Kidney (tissue), 14 donors: ENCODE data around the gene MGME1. TPM values are rescaled to one million over a fixed set of nuclear protein-coding genes. Genes with fewer than 3 reads are reported as not detected.

Experiments
- DNase-seq, 5 donors: peaks; one replicate each; pipeline ENCODE4 v3.0.0-alpha.2; 2013 to 2020
- FAIRE-seq: peaks from 2 replicates; lab custom pipeline; 2012; peaks lifted over from hg19 to GRCh38; lab: Jason Lieb, UNC
- H3K27ac ChIP-seq, 2 donors: one replicate each; pipeline ENCODE4 v1.7.0; 2013; ENCODE audit warnings: low read depth in 2 of 2, low read length in 2 of 2, inconsistent platforms in 1 of 2
- H3K27me3 ChIP-seq: one replicate; pipeline ENCODE4 v1.7.1; 2013; ENCODE audit warnings: low read length, inconsistent platforms; ENCODE audit not compliant: control insufficient read depth, insufficient read depth
- H3K36me3 ChIP-seq, 3 donors: one replicate each; pipeline versions ENCODE4 v1.7.0 to v1.7.1; 2013; ENCODE audit warnings: low read length in 3 of 3, control low read depth in 1 of 3, inconsistent platforms in 1 of 3; ENCODE audit not compliant: insufficient read depth in 3 of 3, control insufficient read depth in 2 of 3
- H3K4me1 ChIP-seq, 3 donors: one replicate each; pipeline versions ENCODE4 v1.7.0 to v1.7.1; 2013; ENCODE audit warnings: low read length in 3 of 3, inconsistent platforms in 1 of 3, low read depth in 1 of 3; ENCODE audit not compliant: control insufficient read depth in 2 of 3, insufficient read depth in 2 of 3
- H3K4me3 ChIP-seq, 3 donors: one replicate each; pipeline versions ENCODE4 v1.7.0 to v1.8.1; 2013; ENCODE audit warnings: low read length in 3 of 3, control low read depth in 1 of 3, inconsistent platforms in 1 of 3
- H3K9ac ChIP-seq, 3 donors: one replicate each; pipeline versions ENCODE4 v1.7.0 to v1.7.1; 2013; ENCODE audit warnings: low read length in 3 of 3, control low read depth in 1 of 3, inconsistent platforms in 1 of 3
- H3K9me3 ChIP-seq, 3 donors: one replicate each; pipeline versions ENCODE4 v1.7.0 to v1.7.1; 2013; ENCODE audit warnings: low read length in 3 of 3, control low read depth in 1 of 3, inconsistent platforms in 1 of 3; ENCODE audit not compliant: control insufficient read depth in 2 of 3, insufficient read depth in 1 of 3
- intact Hi-C: fragments of 100-400 bp; cut with DNase I; formaldehyde crosslinking; loops from one replicate; pipeline ENCODE4 v1.11.1; 2022
- polyA plus RNA-seq: library from polyadenylated mRNA; stranded (reverse); fragments of 350-450 nt; fragmentation: Illumina TruSeq; extraction: RNeasy Lipid Tissue Mini Kit (QIAGEN cat#74804); gene quantifications from one replicate; pipeline ENCODE4 v1.2.3, GENCODE V29; 2014; ENCODE audit warnings: low read depth, low replicate concordance; ENCODE audit not compliant: insufficient read depth
- total RNA-seq: library from RNA; stranded (reverse); fragmentation: NEBNext Ultra II Directional; extraction: Animal tissue kit (Norgen Biotek cat#: 25700); gene quantifications from one replicate; pipeline ENCODE4 v1.2.1, GENCODE V29; 2021
- TF ChIP-seq, protein P1 (sequence below): IDR thresholded peaks from 3 replicates; pipeline ENCODE4 v1.5.1; 2012; ENCODE audit warnings: mild to moderate bottlenecking, moderate library complexity, borderline replicate concordance; ENCODE audit not compliant: insufficient read depth; ENCODE audit errors: extremely low read depth
- donor health status: control.
- donor health status: control.
- donor health status: control.
- donor health status: control.
- donor health status: control.
- donor health status: DM: yes; HTN: yes; CAD: no.
- donor health status: Normal renal cell carcinoma (clear cell type).

The MGME1 gene
- total and polyA plus RNA-seq, 2 donors from 2014 or later, result 15.5 to 16.7 TPM

DNA sequence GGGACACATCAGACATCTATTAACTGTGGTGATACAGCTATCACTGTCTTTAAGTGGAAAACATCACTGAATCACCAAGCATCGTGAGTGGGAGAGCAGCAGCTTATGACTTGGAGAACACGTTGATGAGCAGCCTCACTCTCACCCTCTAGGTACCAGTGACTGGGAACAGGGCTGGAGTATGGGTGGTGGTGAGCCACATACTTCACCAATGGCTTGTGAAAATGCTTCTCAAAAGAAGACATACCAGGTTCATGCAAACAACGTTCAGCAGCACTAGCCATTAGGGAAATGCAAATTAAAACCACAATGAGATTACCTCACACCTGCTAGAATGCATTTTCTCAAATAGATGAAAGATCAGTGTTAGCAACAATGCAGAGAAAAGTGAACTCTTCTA lies 25.5 kb upstream of the MGME1 start:
- no peak overlapping the region for H3K9ac ChIP-seq
- peaks cover 22 to 67% (median 43%) of the 10 kb centered on the region in 3 donors for H3K36me3 ChIP-seq
- TF ChIP-seq, protein P1, sequence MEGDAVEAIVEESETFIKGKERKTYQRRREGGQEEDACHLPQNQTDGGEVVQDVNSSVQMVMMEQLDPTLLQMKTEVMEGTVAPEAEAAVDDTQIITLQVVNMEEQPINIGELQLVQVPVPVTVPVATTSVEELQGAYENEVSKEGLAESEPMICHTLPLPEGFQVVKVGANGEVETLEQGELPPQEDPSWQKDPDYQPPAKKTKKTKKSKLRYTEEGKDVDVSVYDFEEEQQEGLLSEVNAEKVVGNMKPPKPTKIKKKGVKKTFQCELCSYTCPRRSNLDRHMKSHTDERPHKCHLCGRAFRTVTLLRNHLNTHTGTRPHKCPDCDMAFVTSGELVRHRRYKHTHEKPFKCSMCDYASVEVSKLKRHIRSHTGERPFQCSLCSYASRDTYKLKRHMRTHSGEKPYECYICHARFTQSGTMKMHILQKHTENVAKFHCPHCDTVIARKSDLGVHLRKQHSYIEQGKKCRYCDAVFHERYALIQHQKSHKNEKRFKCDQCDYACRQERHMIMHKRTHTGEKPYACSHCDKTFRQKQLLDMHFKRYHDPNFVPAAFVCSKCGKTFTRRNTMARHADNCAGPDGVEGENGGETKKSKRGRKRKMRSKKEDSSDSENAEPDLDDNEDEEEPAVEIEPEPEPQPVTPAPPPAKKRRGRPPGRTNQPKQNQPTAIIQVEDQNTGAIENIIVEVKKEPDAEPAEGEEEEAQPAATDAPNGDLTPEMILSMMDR, result no peak
- intact Hi-C loops, result no loop called here
- no peaks in the 10 kb centered on the region for H3K9me3 ChIP-seq
- FAIRE-seq (no peak), DNase-seq (no peak)
- H3K27me3 ChIP-seq, result no peaks in the 10 kb centered on the region
- H3K27ac ChIP-seq, result no peak overlapping the region
- no peak overlapping the region for H3K4me3 ChIP-seq
- H3K4me1 ChIP-seq, result peaks cover 2 to 7% (median 2%) of the 10 kb centered on the region in 3 donors

DNA sequence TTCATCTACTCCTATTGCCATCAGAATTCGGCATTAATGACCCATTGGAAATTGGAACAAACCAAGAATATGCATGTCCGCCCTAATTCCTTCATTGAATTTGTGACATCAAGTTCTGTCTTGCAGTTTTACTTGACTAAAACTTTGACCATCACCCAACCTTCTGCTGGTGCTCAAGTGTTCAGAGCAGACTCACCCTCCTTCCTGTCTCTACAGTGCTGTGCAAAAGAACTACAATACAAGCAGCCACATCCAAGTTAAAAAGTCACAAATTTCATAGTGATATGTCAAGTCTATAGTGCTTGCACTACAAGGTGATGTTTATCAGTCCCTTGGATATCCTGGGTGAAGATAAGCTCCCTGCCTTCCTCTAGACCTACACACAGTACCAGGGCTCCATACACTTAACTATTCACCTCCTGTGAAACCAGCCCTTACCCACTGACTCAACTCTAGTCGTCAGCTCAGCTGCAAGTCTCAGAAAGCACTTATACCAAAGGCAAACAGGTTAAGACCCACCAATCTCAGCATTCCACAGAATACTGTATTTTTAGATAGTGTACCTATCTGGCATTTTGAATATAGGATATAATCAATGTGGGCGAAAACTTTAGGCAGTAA lies 23.9 kb upstream of the MGME1 start:
- intact Hi-C loops, result no loop called here
- no peaks in the 10 kb centered on the region for H3K4me1 ChIP-seq
- H3K36me3 ChIP-seq, result peaks cover 28 to 83% (median 54%) of the 10 kb centered on the region in 3 donors
- H3K27me3 ChIP-seq, result no peaks in the 10 kb centered on the region
- no peaks in the 10 kb centered on the region for H3K9me3 ChIP-seq
- FAIRE-seq (no peak), DNase-seq (no peak)
- no peak overlapping the region for H3K9ac ChIP-seq
- TF ChIP-seq, protein P1, result no peak
- H3K4me3 ChIP-seq, result no peak overlapping the region
- no peak overlapping the region for H3K27ac ChIP-seq

DNA sequence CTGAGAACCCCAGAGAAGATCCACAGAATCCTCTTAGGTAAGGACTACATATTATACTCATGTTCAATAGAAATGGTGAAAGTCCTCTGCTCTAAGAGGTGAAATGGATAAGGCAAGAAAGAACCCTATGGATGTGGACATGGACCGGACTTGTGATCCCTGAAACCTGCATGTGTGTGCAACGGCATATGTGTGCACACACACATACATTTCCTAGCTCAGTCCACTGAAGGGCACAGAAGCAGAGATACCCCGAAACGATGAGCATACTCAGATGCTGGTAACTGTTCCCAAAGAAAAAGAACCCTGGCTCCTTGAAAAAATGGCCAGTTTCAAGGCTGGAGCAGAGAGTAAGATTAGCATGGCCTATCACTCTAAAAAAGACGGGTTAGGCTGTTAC lies 22.8 kb upstream of the MGME1 start:
- H3K4me1 ChIP-seq, result no peaks in the 10 kb centered on the region
- H3K9me3 ChIP-seq, result no peaks in the 10 kb centered on the region
- no peak for DNase-seq
- H3K4me3 ChIP-seq, result no peak overlapping the region
- H3K27ac ChIP-seq, result no peak overlapping the region
- H3K27me3 ChIP-seq, result no peaks in the 10 kb centered on the region
- intact Hi-C loops, result no loop called here
- peaks cover 28 to 87% (median 61%) of the 10 kb centered on the region in 3 donors for H3K36me3 ChIP-seq
- no peak for FAIRE-seq
- no peak overlapping the region for H3K9ac ChIP-seq
- TF ChIP-seq, protein P1, result no peak
